ENCODE data around the gene SLC29A1.

Gene SLC29A1

DNA sequence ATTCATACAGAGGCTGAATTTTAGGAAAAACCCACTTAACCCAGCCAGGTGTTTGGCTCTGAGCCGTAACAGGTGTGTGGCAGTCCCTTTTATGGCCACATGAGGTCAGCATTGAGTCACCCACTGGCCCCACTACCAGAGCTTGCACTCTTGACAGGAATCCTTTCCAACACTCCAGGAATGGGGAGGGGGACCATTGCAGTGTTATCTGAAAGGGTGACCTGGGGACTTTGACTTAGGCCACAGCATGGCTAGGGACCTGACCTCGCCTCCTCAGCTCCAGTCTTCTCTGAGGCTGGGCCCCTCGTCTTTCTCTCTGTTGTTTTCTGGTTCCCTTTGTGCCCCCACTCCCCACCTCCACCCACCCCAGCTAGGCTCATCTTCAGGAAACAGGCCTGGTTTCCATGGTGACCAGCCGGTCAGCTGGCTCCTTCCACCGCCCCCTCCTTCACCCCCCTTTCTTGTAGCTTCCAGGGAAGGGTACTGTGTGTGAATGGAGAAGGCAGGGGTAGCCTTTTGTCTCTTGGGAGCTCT is 44.8 kb downstream of the SLC29A1 start:
- peak; percentile 52 for DNase-seq (ENCODE audit: low read depth)

- DNase-seq (ENCODE audit: low read depth) = no peak
These were observed 46.0 kb downstream of the SLC29A1 start for GRCh38 chr6:44269178-44269920.

DNA sequence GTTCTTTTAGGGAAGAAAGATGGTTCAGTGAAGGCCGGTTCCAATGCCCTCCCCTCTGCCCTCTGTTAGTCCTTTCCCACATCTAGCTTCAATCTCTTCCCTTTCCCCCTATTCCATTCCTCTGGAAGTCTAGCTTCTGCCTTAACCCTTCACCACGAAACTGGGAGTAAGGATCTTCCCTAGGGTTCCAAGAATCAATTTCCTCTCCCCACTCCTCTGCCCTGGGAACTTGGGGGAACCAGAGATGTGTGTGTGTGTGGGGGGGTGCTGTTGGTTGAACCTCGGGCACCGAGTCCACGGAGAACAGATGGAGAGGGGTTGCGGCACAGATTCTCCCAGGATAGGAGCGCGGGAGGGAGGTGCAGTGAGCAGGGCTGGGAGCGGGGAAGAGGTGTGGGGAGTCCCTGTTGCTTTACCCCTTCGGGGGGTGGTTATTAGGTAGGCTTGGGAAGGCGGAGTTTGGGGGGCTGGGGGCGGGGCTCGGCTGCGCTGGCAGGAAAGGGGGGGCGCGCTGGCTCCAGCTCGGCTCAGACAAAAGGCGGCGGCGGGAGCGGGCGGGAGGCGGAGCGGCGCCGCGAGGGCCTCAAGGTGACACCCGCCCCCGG is 46.6 kb downstream of the SLC29A1 start, which contains the start of gene TMEM151B:
TMEM151B (plus strand) TSS at position 530 of the 605 bp plus-strand sequence. CDS start 293 bp downstream, outside the sequence.
- no peak for DNase-seq (ENCODE audit: low read depth)

DNA sequence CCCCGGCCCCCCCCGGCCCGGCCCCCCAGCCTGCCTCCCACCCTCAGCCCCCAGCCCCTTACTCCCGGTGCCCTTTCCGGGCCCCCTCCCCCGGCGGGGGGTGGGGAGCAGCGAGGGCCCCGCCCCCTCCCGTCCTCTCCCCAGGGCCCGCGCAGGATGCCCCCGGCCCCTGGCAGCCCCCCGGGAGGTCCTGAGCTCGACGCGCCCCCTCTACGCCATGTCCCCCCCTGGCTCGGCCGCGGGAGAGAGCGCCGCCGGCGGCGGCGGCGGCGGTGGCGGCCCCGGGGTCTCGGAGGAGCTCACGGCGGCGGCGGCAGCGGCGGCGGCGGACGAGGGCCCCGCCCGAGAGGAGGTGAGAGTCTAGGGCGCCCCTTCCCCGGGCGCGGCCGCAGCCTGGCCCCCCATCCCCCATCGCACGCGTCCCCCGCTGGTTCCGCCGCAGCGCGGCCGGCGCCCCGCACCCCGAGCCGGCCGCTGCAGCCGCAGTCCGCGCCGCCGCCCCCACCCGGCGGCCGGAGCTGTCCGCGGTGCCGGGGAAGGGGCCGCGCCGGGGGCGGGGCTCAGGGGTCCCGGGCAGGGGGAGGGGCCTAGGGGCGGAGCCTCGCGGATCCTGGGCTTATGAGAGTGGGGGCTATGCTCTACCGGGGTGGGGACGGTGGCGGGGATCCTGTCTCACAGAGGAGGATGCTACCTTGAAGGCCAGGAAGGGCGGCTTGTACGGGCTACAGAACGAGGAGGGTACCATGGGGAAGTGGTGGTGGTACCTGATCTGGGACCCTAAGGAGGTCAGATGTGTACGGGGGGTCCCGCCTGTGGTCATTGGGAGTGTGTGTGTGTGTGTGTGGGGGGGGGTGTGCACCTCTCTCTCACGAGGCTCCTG is 47.4 kb downstream of the SLC29A1 start:
- no peak for DNase-seq (ENCODE audit: low read depth)

DNA sequence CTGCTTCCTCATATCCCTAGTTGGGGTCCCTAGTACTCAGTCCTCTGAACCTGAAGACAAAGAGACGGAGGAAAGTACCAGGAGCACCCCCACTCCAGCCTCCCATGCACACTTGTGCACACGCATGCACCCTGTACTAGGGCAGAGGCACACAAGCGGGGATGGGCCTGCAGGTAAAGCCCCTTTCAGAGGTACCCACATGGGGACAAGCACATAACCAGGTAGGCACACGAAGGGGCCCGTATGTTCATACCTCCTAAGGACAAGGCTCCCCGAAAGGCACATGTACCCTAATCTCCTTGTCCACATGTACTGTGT is 48.0 kb downstream of the SLC29A1 start:
- DNase-seq (ENCODE audit: low read depth) = no peak

- no peak for DNase-seq (ENCODE audit: low read depth)
These were observed 48.5 kb downstream of the SLC29A1 start for GRCh38 chr6:44271914-44272313.

DNA sequence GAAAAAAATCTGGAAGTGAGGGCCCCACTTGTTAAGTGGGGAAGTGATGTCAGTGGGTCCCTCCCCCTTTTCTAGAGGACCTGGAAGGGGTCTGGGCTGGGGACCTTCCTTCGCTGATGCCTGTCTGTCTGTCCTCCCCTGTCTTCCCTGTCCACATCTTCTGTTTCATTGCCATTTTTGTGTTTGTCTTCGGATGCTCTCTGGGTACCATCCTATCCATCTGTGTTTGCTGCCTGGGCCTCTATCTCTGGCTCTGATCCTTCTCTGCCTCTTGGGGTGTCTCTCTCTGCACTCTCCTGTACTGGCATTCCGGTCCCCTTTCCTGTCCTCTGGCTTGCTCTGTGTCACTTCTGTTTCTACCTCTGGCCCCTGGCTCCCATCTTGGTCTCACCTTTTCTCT is 49.1 kb downstream of the SLC29A1 start:
- DNase-seq (ENCODE audit: low read depth) = no peak

GRCh38 chr6:44272999-44273566 is 49.7 kb downstream of the SLC29A1 start:
- no peak for DNase-seq (ENCODE audit: low read depth)

- DNase-seq (ENCODE audit: low read depth) = no peak
These were observed 50.2 kb downstream of the SLC29A1 start for GRCh38 chr6:44273617-44274016.

DNA sequence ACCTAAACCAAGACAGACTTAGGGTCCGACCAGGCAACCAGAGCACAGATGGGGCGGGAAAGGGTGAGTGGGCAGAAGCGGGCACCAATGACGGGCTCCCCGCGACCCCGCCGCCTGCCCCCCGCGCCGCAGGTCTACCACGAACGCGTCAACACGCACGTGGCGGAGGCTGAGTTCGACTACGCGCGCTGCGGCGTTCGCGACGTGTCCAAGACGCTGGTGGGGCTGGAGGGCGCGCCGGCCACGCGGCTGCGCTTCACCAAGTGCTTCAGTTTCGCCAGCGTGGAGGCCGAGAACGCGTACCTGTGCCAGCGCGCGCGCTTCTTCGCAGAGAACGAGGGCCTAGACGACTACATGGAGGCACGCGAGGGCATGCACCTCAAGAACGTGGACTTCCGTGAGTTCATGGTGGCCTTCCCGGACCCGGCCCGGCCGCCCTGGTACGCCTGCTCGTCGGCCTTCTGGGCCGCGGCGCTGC is 51.9 kb downstream of the SLC29A1 start:
- DNase-seq (ENCODE audit: low read depth) = no peak

DNA sequence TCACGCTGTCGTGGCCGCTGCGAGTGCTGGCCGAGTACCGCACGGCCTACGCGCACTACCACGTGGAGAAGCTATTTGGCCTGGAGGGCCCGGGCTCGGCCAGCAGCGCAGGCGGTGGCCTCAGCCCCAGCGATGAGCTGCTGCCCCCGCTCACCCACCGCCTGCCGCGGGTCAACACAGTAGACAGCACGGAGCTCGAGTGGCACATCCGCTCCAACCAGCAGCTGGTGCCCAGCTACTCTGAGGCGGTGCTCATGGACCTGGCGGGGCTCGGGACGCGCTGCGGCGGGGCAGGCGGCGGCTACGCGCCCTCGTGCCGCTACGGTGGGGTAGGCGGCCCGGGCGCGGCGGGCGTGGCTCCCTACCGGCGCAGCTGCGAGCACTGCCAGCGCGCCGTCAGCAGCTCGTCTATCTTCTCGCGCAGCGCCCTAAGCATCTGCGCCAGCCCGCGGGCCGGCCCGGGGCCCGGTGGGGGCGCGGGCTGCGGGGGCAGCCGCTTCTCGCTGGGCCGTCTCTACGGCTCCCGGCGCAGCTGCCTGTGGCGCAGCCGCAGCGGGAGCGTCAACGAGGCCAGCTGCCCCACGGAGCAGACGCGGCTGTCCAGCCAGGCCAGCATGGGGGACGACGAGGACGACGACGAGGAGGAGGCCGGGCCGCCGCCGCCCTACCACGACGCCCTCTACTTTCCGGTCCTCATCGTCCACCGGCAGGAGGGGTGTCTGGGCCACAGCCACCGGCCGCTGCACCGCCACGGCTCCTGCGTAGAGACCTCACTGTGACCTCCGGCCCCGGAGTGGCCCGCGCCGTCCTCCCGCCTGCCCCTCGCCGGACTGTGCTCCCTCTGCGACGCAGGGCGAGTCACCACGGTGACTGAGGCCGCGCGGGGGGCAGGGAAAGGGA is 52.6 kb downstream of the SLC29A1 start:
- no peak for DNase-seq (ENCODE audit: low read depth)

- no peak for DNase-seq (ENCODE audit: low read depth)
These were observed 53.6 kb downstream of the SLC29A1 start for GRCh38 chr6:44276667-44277640.

DNA sequence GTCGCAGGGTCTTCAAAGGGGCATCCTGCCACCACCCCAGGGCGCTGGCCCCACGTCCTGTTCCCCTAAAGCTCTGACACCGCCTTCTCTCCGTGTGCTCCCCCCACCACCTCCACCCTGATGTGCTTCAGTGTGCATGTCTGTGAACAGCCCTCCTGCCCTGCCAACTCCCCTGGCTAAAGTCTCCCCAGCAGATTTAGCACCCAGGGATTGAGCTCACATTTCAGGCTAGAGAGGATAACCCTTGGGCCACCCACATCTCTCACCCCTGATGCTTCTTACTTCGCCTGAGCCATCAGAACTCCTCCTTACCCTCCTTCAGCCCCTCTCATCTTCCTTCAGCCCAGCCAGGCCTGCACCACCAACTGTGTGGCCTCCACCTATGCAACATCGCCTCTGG is 54.4 kb downstream of the SLC29A1 start:
- no peak for DNase-seq (ENCODE audit: low read depth)

- DNase-seq (ENCODE audit: low read depth) = no peak
These were observed 54.9 kb downstream of the SLC29A1 start for GRCh38 chr6:44278315-44278714.

DNA sequence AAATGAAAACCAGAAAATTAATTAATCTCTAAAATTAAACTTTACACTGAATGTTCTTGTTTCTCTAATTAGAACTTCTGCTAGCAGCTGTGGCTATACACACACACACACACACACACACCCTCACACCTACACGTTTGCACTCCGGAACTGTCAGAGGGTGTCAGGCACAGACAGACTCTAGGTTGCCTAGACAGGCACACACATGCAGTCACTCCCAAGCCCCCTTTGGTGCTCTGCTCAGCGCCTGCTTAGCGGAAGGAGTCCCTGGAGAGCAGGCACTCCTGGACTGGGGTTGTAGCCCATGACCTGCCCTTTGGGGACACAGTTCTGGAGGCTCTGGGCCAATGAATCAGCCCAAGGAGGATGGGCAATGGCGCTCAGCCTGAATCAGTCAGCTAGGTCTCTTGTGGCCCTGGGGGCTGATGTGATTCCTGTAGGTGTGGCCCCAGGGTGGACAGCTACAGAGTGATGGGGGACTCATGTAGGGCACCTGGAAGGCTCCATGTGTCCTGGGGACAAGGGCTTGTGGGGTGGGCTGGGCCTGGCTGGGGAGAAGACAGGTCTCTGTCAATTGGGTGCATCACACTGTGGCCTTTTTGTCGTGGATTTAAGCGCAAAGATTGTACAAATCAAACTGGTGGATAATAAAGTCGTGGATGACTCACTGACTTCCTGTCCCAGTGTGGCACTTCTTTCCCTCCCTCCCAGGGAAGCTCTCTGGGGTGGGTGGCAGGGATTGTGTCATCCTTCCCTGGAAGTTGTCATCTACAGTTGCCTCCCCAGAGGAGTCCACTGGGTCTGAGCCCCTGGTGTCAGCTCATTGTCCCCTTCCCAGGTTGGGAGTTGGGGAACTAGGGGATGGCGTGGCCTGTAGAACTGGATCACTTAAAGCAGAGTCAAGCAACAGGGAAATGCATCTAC is 55.6 kb downstream of the SLC29A1 start:
- peak; percentile 44 for DNase-seq (ENCODE audit: low read depth)
